T-cell (primary cell): Measurements from ENCODE around the gene DELE1. TPM values are rescaled to one million over a fixed set of nuclear protein-coding genes. Genes with fewer than 3 reads are reported as not detected.
"Not testable (repeated sequence)": the region's sequence is repeated elsewhere in the genome, so short reads cannot be mapped to it uniquely, and the experiment has no call there.

Experiments used
- ATAC-seq, 4 experiments: fragments of 200-7000 bp in 3 of 4; fragments of 150-1000 bp in 1 of 4; cut with Tn5 transposase; replicated peaks in 1 of 4; 1 replicate in 3 of 4; 2 replicates in 1 of 4; pipeline ENCODE4 v1.10.0; 2021; ENCODE audit warnings: moderate library complexity in 3 of 4, mild to moderate bottlenecking in 2 of 4, moderate number of reproducible peaks in 1 of 4
- CTCF ChIA-PET, 2 donors: fragments of 300-600 bp; sonication (Branson Sonifier 250); formaldehyde crosslinking; loops; one replicate each; lab custom pipeline; 2022; ENCODE audit warnings: antibody characterized with exemption in 2 of 2; lab: Charles Lee
- POLR2A ChIA-PET, 2 donors: fragments of 300-600 bp; sonication (Branson Sonifier 250); formaldehyde crosslinking; loops; one replicate each; lab custom pipeline; 2022; ENCODE audit warnings: antibody characterized with exemption in 2 of 2; lab: Charles Lee
- DNase-seq, 35 experiments: peaks; one replicate each; pipeline versions ENCODE4 v3.0.0 to v3.0.0-alpha.2; 2013 to 2023
- H3K27ac ChIP-seq: one replicate; pipeline ENCODE4 v1.5.1; 2013; ENCODE audit warnings: low read length
- H3K27me3 ChIP-seq, 2 experiments: replicated peaks in 1 of 2; 1 replicate in 1 of 2; 2 replicates in 1 of 2; pipeline versions ENCODE4 v1.6.1 to v1.7.0; 2013; ENCODE audit warnings: low read length in 1 of 2, mixed read lengths in 1 of 2; ENCODE audit not compliant: control insufficient read depth in 2 of 2, insufficient read depth in 2 of 2; ENCODE audit errors: extremely low read depth in 1 of 2
- H3K36me3 ChIP-seq, 2 donors: 1 replicate in 1 of 2; 2 replicates in 1 of 2; pipeline versions ENCODE4 v1.6.1 to v1.7.0; 2013; ENCODE audit warnings: low read length in 1 of 2; ENCODE audit not compliant: control insufficient read depth in 2 of 2, insufficient read depth in 1 of 2; ENCODE audit errors: extremely low read depth in 1 of 2
- H3K4me1 ChIP-seq, 2 experiments: 1 replicate in 1 of 2; 2 replicates in 1 of 2; pipeline versions ENCODE4 v1.6.1 to v1.7.0; 2013; ENCODE audit warnings: low read length in 2 of 2, mixed read lengths in 1 of 2; ENCODE audit not compliant: insufficient read depth in 2 of 2, control insufficient read depth in 1 of 2; ENCODE audit errors: extremely low read depth in 1 of 2
- H3K4me3 ChIP-seq, 2 donors: 1 replicate in 1 of 2; 2 replicates in 1 of 2; pipeline versions ENCODE4 v1.5.1 to v1.7.0; 2013; ENCODE audit warnings: mild to moderate bottlenecking in 2 of 2, low read length in 1 of 2, moderate library complexity in 1 of 2; ENCODE audit not compliant: control insufficient read depth in 1 of 2; ENCODE audit errors: extremely low read depth in 1 of 2
- H3K9me3 ChIP-seq: 2 replicates; pipeline ENCODE4 v1.7.0; 2013
- H3K27ac Mint-ChIP-seq, 2 donors: one replicate each; pipeline ENCODE4 v1.8.0; 2020 to 2021; ENCODE audit warnings: mild to moderate bottlenecking in 2 of 2, mixed read lengths in 2 of 2
- H3K27me3 Mint-ChIP-seq, 2 donors: one replicate each; pipeline ENCODE4 v1.8.0; 2021 to 2022; ENCODE audit warnings: mixed read lengths in 2 of 2
- H3K36me3 Mint-ChIP-seq: one replicate; pipeline ENCODE4 v1.8.0; 2021; ENCODE audit warnings: mixed read lengths
- H3K4me1 Mint-ChIP-seq, 3 donors: one replicate each; pipeline ENCODE4 v1.8.0; 2020 to 2022; ENCODE audit warnings: mixed read lengths in 3 of 3, mild to moderate bottlenecking in 1 of 3
- H3K4me3 Mint-ChIP-seq, 3 donors: one replicate each; pipeline ENCODE4 v1.8.0; 2020 to 2022; ENCODE audit warnings: mild to moderate bottlenecking in 3 of 3, mixed read lengths in 3 of 3, moderate library complexity in 3 of 3
- H3K9me3 Mint-ChIP-seq, 3 donors: one replicate each; pipeline ENCODE4 v1.8.0; 2020 to 2022; ENCODE audit warnings: mixed read lengths in 3 of 3
- WGBS: methylation state at CpG from one replicate; pipeline ENCODE4 v1.1.5; 2013; ENCODE audit warnings: missing lambda C conversion rate; ENCODE audit not compliant: insufficient coverage; 5-methylcytosine and 5-hydroxymethylcytosine counted together
- total RNA-seq, 35 experiments: library from RNA in 6 of 35; stranded (reverse) in 6 of 35; fragments of 120-200 nt in 1 of 35; gene quantifications; one replicate each; pipeline versions ENCODE4 v1.2.1 to v1.2.4 and lab custom pipeline; 2013 to 2026

DELE1 gene
- total RNA-seq, 5 donors from 2014 or later (not counting 1 experiment from before 2014, with no cell fraction given): 80.3 to 130 (median 85.2) TPM

DNA sequence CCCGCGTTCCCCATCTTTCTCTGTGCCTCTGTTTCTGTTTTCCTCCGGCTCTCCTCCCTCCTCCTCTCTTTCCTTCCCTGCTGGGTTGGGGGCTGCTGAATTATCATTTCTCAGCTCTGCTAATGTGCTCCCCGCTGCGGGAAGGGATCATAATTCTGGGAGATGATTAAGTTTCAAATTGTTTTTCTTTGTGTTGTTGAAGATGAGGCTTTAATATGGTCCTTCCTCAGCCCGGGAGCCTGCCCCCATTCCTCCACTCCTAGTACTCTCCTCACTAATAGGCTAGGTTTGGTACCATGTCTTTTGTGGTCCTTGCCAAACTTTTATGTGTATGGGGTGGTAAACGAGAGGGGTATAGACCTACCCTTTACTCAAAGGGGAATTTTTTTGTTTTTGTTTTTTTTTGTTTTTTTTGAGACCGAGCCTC, 39.8 kb upstream of the DELE1 start:
- Mint-ChIP-seq H3K4me3 (no peak overlapping the region), H3K4me1 (peaks cover 9 to 15% (median 10%) of the 10 kb centered on the region in 3 donors), H3K27me3 (peaks cover 59 to 68% of the 10 kb centered on the region in 2 donors), H3K27ac (no peak overlapping the region), H3K36me3 (no peaks in the 10 kb centered on the region), H3K9me3 (no peaks in the 10 kb centered on the region)
- WGBS: no CpG with 5 or more reads among the region's 8 CpGs
- DNase-seq (no peak), ATAC-seq (no peak)
- Histone ChIP-seq H3K4me1 (peaks cover 2 to 20% of the 10 kb centered on the region in 2 experiments), H3K9me3 (no peaks in the 10 kb centered on the region), H3K4me3 (no peak overlapping the region), H3K36me3 (no peaks in the 10 kb centered on the region), H3K27ac (no peak overlapping the region), H3K27me3 (peaks cover 15 to 67% of the 10 kb centered on the region in 2 experiments)
- ChIA-PET CTCF (no interaction called here), POLR2A (no interaction called here)

DNA sequence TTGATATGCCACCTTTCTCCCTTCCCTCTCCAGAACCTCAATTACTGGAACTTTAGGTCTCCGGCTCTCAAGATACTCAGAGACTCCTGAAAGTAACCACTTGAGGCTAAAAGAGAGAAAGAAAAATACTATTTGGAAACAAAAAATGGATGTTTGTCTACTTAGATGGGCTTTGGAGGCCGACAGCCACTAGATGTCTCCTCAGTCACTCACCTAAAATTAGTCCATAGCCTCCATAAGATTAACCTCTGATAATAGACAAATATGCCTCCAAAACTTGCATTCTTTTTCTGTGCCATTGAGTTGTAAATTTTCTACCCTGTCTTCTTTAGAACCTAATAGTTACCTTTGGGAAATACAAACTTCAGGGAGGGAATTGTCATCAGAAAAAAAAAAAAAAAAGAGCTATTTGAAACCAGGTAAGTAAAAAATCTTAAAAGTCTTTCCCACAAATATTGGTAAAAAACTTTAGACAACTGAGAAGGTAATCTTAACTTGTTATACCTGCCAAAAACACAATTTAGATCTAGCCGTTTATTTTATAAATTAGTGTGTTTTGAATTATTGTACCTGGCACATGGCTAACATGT, 34.3 kb upstream of the DELE1 start:
- H3K9me3 Mint-ChIP-seq: no peaks in the 10 kb centered on the region
- Histone ChIP-seq H3K27ac (no peak overlapping the region), H3K4me1 (no peaks in the 10 kb centered on the region), H3K27me3 (peaks cover 4 to 21% of the 10 kb centered on the region in 2 experiments), H3K9me3 (no peaks in the 10 kb centered on the region), H3K4me3 (no peak overlapping the region), H3K36me3 (no peaks in the 10 kb centered on the region)
- ChIA-PET CTCF (interaction anchor here (0.5 to 1.6 kb wide), 10 partner anchors 11 to 570 kb away, joined by 3 to 8 read pairs (median 3); partner anchors contain the start of gene PCDH1 (in 1 of the 2)), POLR2A (interaction anchor here in 1 of 2 donors (0.5 kb wide), 1 partner anchor 153 kb away, joined by 3 read pairs; no protein-coding TSS in a partner anchor)
- H3K36me3 Mint-ChIP-seq: no peaks in the 10 kb centered on the region
- ATAC-seq (no peak), DNase-seq (peak in 1 of 35 experiments; percentile 16)
- peaks cover 32 to 38% of the 10 kb centered on the region in 2 donors for H3K27me3 Mint-ChIP-seq
- H3K4me3 Mint-ChIP-seq: no peak overlapping the region
- H3K4me1 Mint-ChIP-seq: no peaks in the 10 kb centered on the region
- WGBS: no CpG with 5 or more reads among the region's 3 CpGs
- no peak overlapping the region for H3K27ac Mint-ChIP-seq

DNA sequence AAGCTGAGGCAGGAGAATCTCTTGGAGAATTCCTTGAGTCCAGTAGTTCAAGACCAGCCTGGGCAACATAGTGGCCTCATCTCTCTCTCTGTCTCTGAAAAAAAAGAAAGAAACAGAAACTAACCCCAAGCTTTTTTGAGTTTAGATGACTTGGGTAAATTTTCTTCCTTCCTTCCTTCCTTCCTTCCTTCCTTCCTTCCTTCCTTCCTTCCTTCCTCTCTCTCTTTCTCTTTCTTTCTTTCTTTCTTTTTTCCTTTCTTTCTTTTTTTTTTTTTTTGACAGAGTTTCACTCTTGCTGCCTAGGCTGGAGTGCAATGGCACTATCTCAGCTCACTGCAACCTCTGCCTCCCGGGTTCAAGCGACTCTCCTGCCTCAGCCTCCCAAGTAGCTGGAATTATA, 33.2 kb upstream of the DELE1 start:
- ATAC-seq: not testable (repeated sequence)

DNA sequence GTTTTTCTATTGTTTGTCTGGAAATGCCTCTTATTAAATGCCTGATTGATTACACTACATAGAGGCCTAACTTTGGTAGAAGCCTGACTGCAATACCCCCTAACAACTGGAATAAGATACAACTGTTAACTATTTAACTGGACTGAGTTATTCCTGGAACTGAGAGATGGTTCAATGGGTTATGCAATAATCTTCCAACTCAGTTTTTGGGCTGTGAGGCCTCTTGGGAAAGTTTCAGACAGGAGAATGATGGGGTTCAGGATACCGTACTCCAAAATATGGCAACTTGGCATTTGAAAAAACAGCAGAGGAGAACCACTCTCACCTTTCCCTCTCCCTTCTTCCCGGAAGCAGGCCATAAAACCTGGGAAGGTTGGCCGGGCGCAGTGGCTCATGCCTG, 26.2 kb upstream of the DELE1 start:
- Histone ChIP-seq H3K4me1 (no peaks in the 10 kb centered on the region), H3K36me3 (no peaks in the 10 kb centered on the region), H3K9me3 (no peaks in the 10 kb centered on the region), H3K4me3 (no peak overlapping the region), H3K27ac (no peak overlapping the region), H3K27me3 (peaks cover 0 to 10% of the 10 kb centered on the region in 2 experiments)
- no peaks in the 10 kb centered on the region for H3K4me1 Mint-ChIP-seq
- H3K9me3 Mint-ChIP-seq: no peaks in the 10 kb centered on the region
- CTCF ChIA-PET: no interaction called here
- WGBS: 100% methylated on average over 3 of the region's 4 CpGs
- no peak overlapping the region for H3K27ac Mint-ChIP-seq
- ATAC-seq (no peak), DNase-seq (no peak)
- peaks cover 15 to 17% of the 10 kb centered on the region in 2 donors for H3K27me3 Mint-ChIP-seq
- H3K4me3 Mint-ChIP-seq: no peak overlapping the region
- POLR2A ChIA-PET: no interaction called here
- no peaks in the 10 kb centered on the region for H3K36me3 Mint-ChIP-seq

More for the DNA sequence above, 33.2 kb upstream of the DELE1 start:
- H3K27ac Mint-ChIP-seq, H3K4me3 ChIP-seq, H3K4me1 Mint-ChIP-seq, H3K27ac ChIP-seq, H3K36me3 ChIP-seq, H3K4me1 ChIP-seq, H3K36me3 Mint-ChIP-seq, H3K9me3 Mint-ChIP-seq, H3K4me3 Mint-ChIP-seq, DNase-seq, H3K9me3 ChIP-seq: not testable (repeated sequence)
- CTCF ChIA-PET: interaction anchor here (0.6 to 1.6 kb wide), 5 partner anchors 8 to 318 kb away, joined by 5 to 10 read pairs (median 6); partner anchors contain the start of gene PCDH1 (in 1 of the 2)
- peaks cover 0 to 20% of the 10 kb centered on the region in 2 experiments for H3K27me3 ChIP-seq
- peaks cover 22 to 30% of the 10 kb centered on the region in 2 donors for H3K27me3 Mint-ChIP-seq
- no CpG with 5 or more reads among the region's 2 CpGs for WGBS
- POLR2A ChIA-PET: interaction anchor here in 1 of 2 donors (0.6 to 0.7 kb wide), 2 partner anchors 32 to 293 kb away, joined by 3 to 5 read pairs; no protein-coding TSS in a partner anchor

DNA sequence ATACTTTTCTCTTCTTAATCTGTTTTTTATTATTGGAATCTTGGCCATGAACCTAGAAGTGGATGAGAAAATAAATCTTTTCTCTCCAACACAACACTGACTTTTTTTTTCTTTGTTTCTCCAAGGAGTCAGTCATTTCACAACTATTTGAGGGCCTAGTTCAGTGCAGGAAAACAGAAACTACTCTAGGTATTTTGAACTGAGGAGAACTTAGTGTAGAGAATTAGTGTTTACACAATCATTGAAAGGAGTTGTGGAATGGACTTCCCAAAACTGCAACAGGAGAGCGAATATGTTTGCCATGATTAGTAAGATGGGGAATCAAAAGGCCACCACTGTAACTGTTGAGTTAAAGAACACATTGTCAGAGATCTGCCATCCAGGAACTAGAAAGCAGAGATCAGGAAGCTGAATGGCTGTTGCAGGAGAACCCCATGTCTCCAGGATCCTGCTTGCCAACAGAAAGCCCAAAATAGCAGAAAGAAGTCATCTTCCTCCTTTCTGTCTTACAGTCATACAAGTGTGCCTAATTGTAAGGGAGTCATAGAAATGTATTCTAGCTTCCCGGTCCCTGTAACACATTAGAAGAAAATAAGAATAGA, 25.1 kb upstream of the DELE1 start:
- ChIA-PET CTCF (no interaction called here), POLR2A (no interaction called here)
- peaks cover 21 to 22% of the 10 kb centered on the region in 2 donors for H3K27me3 Mint-ChIP-seq
- Histone ChIP-seq H3K27me3 (peaks cover 0 to 15% of the 10 kb centered on the region in 2 experiments), H3K36me3 (no peaks in the 10 kb centered on the region), H3K9me3 (no peaks in the 10 kb centered on the region), H3K27ac (no peak overlapping the region), H3K4me1 (no peaks in the 10 kb centered on the region), H3K4me3 (no peak overlapping the region)
- ATAC-seq: no peak
- H3K36me3 Mint-ChIP-seq: no peaks in the 10 kb centered on the region
- H3K27ac Mint-ChIP-seq: no peak overlapping the region
- no peaks in the 10 kb centered on the region for H3K4me1 Mint-ChIP-seq
- H3K9me3 Mint-ChIP-seq: no peaks in the 10 kb centered on the region
- DNase-seq: no peak
- WGBS: 100% methylated on average over 1 of the region's 2 CpGs
- no peak overlapping the region for H3K4me3 Mint-ChIP-seq

DNA sequence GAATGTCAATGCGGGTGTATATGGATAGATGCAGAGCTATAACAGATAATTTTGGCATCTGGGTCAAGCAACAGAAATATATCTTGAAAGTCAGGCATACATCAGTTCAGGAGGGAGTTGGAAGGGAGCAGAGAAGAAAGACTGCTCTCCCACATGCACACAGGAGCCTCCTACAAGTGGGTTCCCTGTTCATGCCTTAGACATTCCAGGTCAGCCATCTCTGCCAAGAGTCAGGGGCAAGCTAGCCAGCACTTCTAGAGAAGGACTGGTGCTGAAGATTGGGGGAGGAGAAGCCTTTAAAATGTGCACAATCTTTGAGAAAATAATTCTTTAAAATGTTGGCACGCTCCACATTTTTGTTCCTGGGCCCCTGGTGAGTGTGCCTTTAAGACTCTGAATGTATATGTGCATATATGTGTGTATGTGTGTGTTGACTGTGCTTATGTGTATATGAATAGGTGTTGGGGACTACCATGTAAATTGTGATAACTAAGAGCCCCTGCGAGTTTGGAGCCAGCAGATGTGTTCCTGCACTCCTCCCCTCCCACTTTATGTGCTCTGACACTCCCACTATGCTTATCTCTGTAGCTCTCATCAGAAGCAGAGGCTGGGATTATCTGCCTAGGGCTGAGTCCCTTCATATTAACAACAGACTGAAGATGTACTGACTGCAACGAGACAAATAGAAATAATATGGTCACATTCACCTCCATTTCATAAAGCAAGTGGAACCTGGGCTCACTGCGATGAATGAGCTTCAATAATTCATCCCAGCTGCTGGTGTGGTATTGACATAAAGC, 21.5 kb upstream of the DELE1 start:
- Histone ChIP-seq H3K27me3 (peaks cover 0 to 17% of the 10 kb centered on the region in 2 experiments), H3K27ac (no peak overlapping the region), H3K9me3 (no peaks in the 10 kb centered on the region), H3K36me3 (no peaks in the 10 kb centered on the region), H3K4me1 (no peaks in the 10 kb centered on the region), H3K4me3 (no peak overlapping the region)
- ATAC-seq (no peak), DNase-seq (no peak)
- POLR2A ChIA-PET: no interaction called here
- peaks cover 19 to 21% of the 10 kb centered on the region in 2 donors for H3K27me3 Mint-ChIP-seq
- WGBS: 77% methylated on average over 3 of the region's 5 CpGs
- H3K36me3 Mint-ChIP-seq: no peaks in the 10 kb centered on the region
- H3K4me3 Mint-ChIP-seq: no peak overlapping the region
- no peak overlapping the region for H3K27ac Mint-ChIP-seq
- H3K4me1 Mint-ChIP-seq: no peaks in the 10 kb centered on the region
- no peaks in the 10 kb centered on the region for H3K9me3 Mint-ChIP-seq
- CTCF ChIA-PET: no interaction called here
